Fibroblast of mammary gland (primary cell): ENCODE data around the gene BLOC1S5.
A peak's percentile ranks its signal among the peaks of the same experiment; 100 is the strongest.

Experiments
- DNase-seq: peaks from one replicate; pipeline ENCODE4 v3.0.0-alpha.2; 2010; ENCODE audit warnings: low read depth
- H3K4me3 ChIP-seq: 2 replicates; pipeline ENCODE4 v1.5.1; 2011; ENCODE audit warnings: low read depth, mild to moderate bottlenecking, low read length, moderate library complexity; ENCODE audit not compliant: control insufficient read depth
- TF ChIP-seq, protein P1 (sequence below): conservative IDR thresholded peaks from 2 replicates; pipeline ENCODE4 v1.5.1; 2011; ENCODE audit warnings: low read depth, low read length, inconsistent platforms; ENCODE audit not compliant: control insufficient read depth, insufficient read depth

Gene BLOC1S5

DNA sequence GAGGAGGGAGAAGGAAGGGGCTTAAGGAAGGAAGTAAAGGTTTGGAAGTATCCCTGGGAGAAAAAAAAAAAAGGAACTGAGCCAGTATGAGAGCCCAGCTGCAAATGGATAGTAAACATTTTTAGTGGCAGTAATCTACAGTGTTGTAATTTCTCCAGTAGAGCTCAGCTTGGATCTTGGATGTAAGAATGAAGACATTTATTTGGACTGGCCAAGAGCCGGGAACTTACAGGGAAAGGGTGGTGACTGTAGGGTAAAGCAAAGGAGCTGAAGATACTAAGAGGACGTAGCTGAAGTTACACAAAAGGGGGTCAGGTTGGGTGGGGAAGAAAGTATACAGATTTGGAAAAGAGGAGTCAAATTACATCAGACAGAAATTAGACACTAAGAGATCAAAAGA lies 24.7 kb upstream of the BLOC1S5 start:
- TF ChIP-seq, protein P1, sequence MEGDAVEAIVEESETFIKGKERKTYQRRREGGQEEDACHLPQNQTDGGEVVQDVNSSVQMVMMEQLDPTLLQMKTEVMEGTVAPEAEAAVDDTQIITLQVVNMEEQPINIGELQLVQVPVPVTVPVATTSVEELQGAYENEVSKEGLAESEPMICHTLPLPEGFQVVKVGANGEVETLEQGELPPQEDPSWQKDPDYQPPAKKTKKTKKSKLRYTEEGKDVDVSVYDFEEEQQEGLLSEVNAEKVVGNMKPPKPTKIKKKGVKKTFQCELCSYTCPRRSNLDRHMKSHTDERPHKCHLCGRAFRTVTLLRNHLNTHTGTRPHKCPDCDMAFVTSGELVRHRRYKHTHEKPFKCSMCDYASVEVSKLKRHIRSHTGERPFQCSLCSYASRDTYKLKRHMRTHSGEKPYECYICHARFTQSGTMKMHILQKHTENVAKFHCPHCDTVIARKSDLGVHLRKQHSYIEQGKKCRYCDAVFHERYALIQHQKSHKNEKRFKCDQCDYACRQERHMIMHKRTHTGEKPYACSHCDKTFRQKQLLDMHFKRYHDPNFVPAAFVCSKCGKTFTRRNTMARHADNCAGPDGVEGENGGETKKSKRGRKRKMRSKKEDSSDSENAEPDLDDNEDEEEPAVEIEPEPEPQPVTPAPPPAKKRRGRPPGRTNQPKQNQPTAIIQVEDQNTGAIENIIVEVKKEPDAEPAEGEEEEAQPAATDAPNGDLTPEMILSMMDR = no peak
- no peak for DNase-seq
- H3K4me3 ChIP-seq = no peak overlapping the region

DNA sequence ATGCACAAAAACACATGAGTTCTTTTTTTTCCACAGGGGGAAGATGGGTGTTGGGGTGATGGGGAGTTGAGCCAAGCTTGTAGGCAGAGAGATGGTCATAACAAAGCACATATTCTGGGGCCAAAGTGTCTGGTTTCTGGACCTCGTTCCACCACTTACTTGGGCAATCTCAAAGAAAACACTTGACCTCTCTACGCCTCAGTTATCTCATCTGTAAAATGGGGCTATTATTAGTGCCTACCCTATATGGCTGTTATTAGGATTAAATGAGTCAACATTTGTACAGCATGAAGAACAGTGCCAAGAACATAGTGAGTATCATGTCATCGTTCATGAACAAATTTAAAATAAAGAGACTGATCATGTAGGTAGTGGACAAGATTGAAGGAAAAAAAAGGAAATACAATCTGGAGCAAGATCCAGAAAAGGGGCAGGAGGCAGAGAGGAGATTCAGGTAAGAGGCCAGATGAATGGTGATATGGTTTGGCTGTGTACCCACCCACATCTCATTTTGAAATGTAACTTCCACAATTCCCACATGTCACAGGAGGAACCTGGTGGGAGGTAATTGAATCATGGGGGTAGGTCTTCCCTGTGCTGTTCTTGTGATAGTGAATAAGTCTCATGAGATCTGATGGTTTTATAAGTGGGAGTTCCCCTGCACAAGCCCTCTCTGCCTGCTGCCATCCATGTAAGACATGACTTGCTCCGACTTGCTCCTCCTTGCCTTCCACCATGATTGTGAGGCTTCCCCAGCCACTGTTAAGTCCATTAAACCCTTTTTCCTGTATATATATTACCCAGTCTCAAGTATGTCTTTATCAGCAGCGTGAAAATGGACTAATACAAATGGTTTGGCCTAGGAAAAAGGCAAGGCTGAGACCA lies 23.9 kb upstream of the BLOC1S5 start:
- no peak for DNase-seq
- TF ChIP-seq, protein P1 = no peak
- no peak overlapping the region for H3K4me3 ChIP-seq

DNA sequence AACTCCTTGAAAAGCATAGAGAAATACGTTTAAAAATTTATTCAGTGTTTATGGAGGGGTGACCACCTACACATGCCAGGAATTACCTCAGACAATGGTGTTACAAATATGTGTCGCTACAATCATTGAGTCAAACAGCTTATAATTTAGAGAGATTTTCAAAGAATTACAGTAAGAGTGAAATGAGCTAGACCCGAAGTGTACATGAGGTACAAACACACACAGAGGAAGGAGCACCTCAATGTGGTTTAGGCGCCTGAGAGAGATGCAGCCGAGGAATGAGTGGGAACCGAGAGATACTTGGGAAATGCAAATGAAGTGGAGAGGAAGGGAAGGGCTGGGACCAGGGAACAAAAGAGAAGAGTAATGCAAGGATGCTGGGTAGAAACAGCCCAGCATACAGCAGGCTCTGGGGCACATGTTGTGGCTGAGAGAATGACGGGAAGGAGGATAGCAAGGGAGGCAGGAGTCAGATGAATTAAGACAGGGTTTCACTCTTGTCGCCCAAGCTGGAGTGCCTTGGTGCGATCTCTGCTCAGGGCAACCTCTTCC lies 22.6 kb upstream of the BLOC1S5 start:
- no peak for DNase-seq
- TF ChIP-seq, protein P1 = no peak
- no peak overlapping the region for H3K4me3 ChIP-seq

DNA sequence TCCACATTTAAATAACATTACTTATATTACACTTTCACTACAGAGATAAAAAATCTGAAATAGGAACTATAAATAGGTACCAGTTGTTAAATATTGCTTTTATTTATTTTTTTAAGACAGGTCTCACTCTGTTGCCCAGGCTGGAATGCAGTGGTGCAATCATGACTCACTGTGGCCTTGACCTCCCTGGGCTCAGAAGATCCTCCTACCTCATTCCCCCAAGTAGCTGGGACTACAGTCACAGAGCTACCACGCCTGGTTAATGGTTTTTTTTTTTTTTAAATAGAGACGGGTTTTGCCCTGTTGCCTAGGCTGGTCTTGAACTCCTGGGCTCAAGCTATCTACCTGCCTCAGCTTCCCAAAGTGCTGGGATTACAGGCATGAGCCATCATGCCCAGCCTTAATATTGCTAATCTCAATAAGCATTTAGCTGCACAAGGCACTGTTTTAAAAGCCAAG lies 20.9 kb upstream of the BLOC1S5 start:
- TF ChIP-seq, protein P1 = no peak
- peak; percentile 96 for DNase-seq
- no peak overlapping the region for H3K4me3 ChIP-seq

DNA sequence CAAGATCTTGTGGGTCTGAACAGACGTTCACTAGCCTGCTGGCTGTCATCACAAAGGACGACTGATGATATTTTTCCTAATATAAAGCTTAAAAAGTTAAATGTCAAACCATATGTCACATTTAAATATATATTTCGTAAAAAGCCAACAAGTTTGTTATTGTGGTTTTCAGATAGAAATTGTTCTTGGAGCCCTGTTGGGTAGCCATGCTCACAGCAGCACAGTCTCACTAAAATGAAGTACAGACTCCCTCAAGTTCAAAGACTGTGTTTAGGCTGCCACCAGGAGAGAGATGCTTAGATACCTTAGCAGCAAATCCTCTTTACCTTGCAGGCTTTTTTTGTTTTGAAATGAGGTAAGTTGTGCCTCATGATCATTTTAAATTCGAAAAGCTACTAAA lies 20.4 kb upstream of the BLOC1S5 start:
- H3K4me3 ChIP-seq = no peak overlapping the region
- DNase-seq = peak; percentile 60
- TF ChIP-seq, protein P1 = no peak

DNA sequence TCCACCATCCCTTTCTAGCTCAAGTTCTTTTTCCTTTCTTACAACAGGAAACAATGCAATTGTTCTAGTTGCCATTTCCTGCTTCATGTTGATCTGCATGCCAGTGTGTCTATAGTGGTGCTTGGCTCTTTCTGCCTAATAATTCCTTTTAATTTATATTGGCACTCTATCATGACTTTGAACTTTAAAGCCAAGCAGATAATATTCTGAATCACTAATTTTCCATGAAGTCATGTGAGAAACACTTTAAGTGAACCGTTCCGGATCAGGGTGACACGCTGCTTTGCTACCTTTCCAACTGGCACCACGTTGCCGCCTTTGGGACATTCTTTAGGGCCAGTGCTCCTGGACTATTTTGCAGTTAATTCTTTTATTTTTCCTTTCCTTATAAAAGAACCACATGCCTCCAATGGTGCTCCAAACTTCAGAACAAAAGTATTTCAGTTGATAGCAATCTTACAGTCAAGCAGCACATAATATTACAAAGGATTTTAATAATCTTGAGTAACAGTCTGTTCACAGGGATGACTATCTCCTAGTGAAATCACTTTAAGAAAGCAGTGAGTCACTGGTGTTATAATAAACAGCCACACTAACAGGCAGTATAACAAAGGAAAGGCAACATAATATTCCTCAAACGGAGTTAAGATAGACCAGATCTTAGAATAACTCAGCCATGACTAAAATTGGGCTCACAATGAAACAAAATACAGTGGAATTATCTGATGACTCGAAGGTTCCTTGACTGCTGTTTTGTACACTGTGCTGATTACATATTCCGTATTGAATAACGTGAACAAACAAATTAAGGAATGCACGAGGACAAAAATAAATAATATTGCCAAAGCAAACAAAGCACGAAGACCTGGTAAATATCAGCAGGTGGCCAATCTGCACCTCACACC lies 19.0 kb upstream of the BLOC1S5 start:
- DNase-seq = peak; percentile 94
- TF ChIP-seq, protein P1 = peak; percentile 10
- no peak overlapping the region for H3K4me3 ChIP-seq
